ENCODE measurements around the gene CST3. TPM values are rescaled to one million over a fixed set of nuclear protein-coding genes. Genes with fewer than 3 reads are reported as not detected.
"Not testable (repeated sequence)": the region's sequence is repeated elsewhere in the genome, so short reads cannot be mapped to it uniquely, and the experiment has no call there.

CST3 gene
- total RNA-seq, 1 donor from 2014 or later, result 971 TPM

GRCh38 chr20:23620670-23621386 is 16.9 kb downstream of the CST3 start:
- DNase-seq; ATAC-seq (ENCODE audit: poor library complexity); intact Hi-C loops (cut with DNase I): not testable (repeated sequence)

- DNase-seq, result no peak
- intact Hi-C loops (cut with DNase I), result no loop called here
- peak; percentile 29 for ATAC-seq (ENCODE audit: poor library complexity)
These were observed 23.6 kb downstream of the CST3 start for GRCh38 chr20:23614163-23614562.

- intact Hi-C loops (cut with DNase I), result no loop called here
These were observed 24.1 kb downstream of the CST3 start for GRCh38 chr20:23613676-23614075.

GRCh38 chr20:23612396-23612795 is 25.4 kb downstream of the CST3 start:
- intact Hi-C loops (cut with DNase I), result no loop called here
- ATAC-seq (ENCODE audit: poor library complexity), result peak; percentile 23

More at GRCh38 chr20:23613676-23614075, 24.1 kb downstream of the CST3 start:
- peak; percentile 70 for DNase-seq
- peak; percentile 84 for ATAC-seq (ENCODE audit: poor library complexity)

GRCh38 chr20:23609486-23610109 is 28.2 kb downstream of the CST3 start:
- ATAC-seq (ENCODE audit: poor library complexity), result no peak
- intact Hi-C loops (cut with DNase I), result loop anchor here (10.0 kb wide), 1 partner anchor 165 kb away; no protein-coding TSS in a partner anchor
- no peak for DNase-seq

More at GRCh38 chr20:23612396-23612795, 25.4 kb downstream of the CST3 start:
- DNase-seq, result no peak

- intact Hi-C loops (cut with DNase I), result loop anchor here (10.0 kb wide), 1 partner anchor 164 kb away; no protein-coding TSS in a partner anchor
- ATAC-seq (ENCODE audit: poor library complexity) (no peak), DNase-seq (no peak)
These were observed 29.4 kb downstream of the CST3 start for GRCh38 chr20:23608251-23608846.

GRCh38 chr20:23607497-23608245 is 30.1 kb downstream of the CST3 start:
- intact Hi-C loops (cut with DNase I), result loop anchor here (10.0 kb wide), 1 partner anchor 163 kb away; no protein-coding TSS in a partner anchor
- ATAC-seq (ENCODE audit: poor library complexity) (no peak), DNase-seq (no peak)

- intact Hi-C loops (cut with DNase I), result loop anchor here (10.0 kb wide), 1 partner anchor 162 kb away; no protein-coding TSS in a partner anchor
- peak; percentile 90 for DNase-seq
- ATAC-seq (ENCODE audit: poor library complexity), result peak; percentile 97
These were observed 31.1 kb downstream of the CST3 start for GRCh38 chr20:23606652-23607049.

GRCh38 chr20:23605867-23606651 is 31.7 kb downstream of the CST3 start, which contains the start of gene CST9:
TSS of gene CST9 (minus strand) at chr20:23605917. CDS start at chr20:23605864, 53 bp downstream.
- DNase-seq (no peak), ATAC-seq (ENCODE audit: poor library complexity) (no peak)
- intact Hi-C loops (cut with DNase I), result loop anchor here (10.0 kb wide), 1 partner anchor 161 kb away; no protein-coding TSS in a partner anchor

- DNase-seq (no peak), ATAC-seq (ENCODE audit: poor library complexity) (no peak)
- intact Hi-C loops (cut with DNase I), result loop anchor here (10.0 kb wide), 1 partner anchor 160 kb away; no protein-coding TSS in a partner anchor
These were observed 33.4 kb downstream of the CST3 start for GRCh38 chr20:23604306-23604705.

- intact Hi-C loops (cut with DNase I), result loop anchor here (10.0 kb wide), 1 partner anchor 159 kb away; no protein-coding TSS in a partner anchor
- ATAC-seq (ENCODE audit: poor library complexity) (no peak), DNase-seq (no peak)
These were observed 34.4 kb downstream of the CST3 start for GRCh38 chr20:23603321-23603720.

GRCh38 chr20:23602699-23603098 is 35.1 kb downstream of the CST3 start:
- ATAC-seq (ENCODE audit: poor library complexity), result no peak
- no peak for DNase-seq
- intact Hi-C loops (cut with DNase I), result loop anchor here (10.0 kb wide), 1 partner anchor 158 kb away; no protein-coding TSS in a partner anchor

GRCh38 chr20:23602241-23602640 is 35.5 kb downstream of the CST3 start:
- ATAC-seq (ENCODE audit: poor library complexity), result no peak
- DNase-seq, result no peak
- intact Hi-C loops (cut with DNase I), result loop anchor here (10.0 kb wide), 1 partner anchor 157 kb away; no protein-coding TSS in a partner anchor

- DNase-seq (no peak), ATAC-seq (ENCODE audit: poor library complexity) (no peak)
- intact Hi-C loops (cut with DNase I), result loop anchor here (10.0 kb wide), 1 partner anchor 157 kb away; no protein-coding TSS in a partner anchor
These were observed 36.0 kb downstream of the CST3 start for GRCh38 chr20:23601715-23602114.

- intact Hi-C loops (cut with DNase I), result no loop called here
- no peak for DNase-seq
- no peak for ATAC-seq (ENCODE audit: poor library complexity)
These were observed 39.3 kb downstream of the CST3 start for GRCh38 chr20:23598481-23598880.

GRCh38 chr20:23596579-23597250 is 41.0 kb downstream of the CST3 start:
- no peak for ATAC-seq (ENCODE audit: poor library complexity)
- intact Hi-C loops (cut with DNase I), result no loop called here
- no peak for DNase-seq

GRCh38 chr20:23595941-23596340 is 41.8 kb downstream of the CST3 start:
- ATAC-seq (ENCODE audit: poor library complexity) (no peak), DNase-seq (no peak)
- intact Hi-C loops (cut with DNase I), result no loop called here
